DMS 273 (cell line): Measurements from ENCODE around the gene ST6GALNAC2.

Source experiments
- DNase-seq: peaks from one replicate; lab custom pipeline; 2025; ENCODE audit not compliant: unreplicated experiment; lab: John Stamatoyannopoulos, UW

The ST6GALNAC2 gene

DNA sequence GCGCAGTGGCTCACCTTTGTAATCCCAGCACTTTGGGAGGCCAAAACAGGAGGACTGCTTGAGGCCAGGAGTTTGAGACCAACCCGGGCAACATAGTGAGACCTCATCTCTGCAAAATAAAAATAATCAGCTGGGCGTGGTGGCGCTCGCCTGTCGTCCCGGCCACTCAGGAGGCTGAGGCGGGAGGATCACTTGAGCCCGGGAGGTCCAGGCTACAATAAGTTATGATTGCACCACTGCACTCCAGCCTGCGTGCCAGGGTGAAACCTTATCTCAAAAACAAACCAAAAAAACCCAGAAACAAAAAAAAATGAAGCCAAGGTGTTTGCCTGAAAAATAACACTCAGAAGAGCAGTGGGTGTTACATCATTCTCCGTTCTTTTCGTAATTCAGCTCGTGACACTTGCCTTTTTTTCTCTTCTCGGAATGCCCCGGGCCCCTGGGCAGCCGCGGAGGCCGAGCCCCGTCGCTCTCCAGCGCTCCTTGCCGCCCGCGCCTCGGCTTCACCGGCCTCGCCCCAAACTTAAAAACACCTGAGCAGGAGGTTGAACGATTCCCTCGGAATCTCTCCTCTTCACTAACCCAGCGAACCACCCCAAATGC, 28.8 kb downstream of the ST6GALNAC2 start:
- DNase-seq, result peak; percentile 58

DNA sequence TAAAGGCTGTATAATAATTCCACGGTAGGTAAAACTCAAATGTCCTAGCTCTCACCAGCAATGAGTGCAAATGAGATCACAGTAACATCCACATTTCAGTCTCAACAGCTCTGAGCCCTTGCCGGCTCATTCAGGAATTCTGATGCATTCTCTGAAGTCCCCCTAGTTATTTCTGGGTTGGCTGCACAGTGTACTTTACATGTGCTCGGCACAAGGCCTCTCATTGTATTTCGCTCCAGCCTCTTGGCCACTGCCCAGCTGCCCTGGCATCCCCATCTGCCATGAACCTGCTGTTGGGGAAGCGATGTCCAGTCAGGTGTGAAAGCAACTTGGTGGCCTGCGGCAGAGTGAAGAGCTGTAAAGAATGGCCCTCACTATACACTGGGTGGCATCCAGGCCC, 31.5 kb downstream of the ST6GALNAC2 start:
- peak; percentile 85 for DNase-seq

DNA sequence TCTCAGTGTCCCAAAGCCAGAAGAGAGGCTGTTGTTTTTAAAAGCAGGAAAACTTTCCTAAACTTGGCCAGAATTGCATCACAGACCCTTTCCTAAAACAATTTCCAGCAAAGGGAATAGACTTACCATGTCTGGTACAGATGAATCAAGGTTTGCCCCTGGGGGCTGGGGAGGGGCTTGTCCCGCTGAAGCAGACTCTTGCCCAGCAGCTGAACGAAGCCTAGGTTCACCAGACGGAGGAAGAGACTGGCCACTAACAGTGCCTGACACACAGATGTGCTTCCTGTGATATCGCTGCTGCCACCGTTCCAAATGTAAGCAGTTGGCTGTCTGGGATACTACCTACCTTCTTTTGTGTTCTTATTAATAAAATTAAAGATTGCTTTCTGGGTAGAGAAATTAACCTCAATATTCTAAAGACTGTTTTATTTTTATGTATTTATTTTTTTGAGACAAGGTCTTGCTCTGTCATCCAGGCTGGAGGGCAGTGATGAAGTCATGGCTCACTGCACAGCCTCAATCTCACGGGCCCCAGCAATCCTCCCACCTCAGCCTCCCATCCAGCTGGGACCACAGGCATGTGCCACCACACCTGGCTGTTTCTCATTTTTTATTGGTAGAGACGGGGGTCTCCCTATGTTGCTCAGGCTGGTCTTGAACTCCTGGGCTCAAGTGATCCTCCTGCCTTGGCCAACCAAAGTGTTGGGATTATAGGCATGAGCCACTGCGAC, 32.3 kb downstream of the ST6GALNAC2 start:
- no peak for DNase-seq

DNA sequence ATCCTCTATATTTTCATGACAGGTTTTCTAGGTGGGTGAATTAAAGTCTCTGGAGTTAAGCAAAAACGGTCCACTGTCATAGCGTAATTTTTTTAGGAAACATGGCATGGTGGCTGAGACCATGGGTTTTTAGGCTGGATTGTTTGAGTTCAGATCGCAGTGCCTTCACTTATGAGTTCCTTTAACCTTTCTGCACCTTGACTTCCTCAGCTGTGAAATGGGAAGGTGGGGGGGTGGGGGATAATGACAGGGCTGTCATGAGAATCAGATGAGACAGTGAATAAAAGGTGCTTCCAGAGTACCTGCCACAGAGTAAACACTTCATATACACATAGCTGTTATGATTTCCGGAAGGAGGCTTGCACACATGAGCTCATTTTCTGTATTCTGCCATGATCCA, 34.0 kb downstream of the ST6GALNAC2 start:
- DNase-seq, result no peak

DNA sequence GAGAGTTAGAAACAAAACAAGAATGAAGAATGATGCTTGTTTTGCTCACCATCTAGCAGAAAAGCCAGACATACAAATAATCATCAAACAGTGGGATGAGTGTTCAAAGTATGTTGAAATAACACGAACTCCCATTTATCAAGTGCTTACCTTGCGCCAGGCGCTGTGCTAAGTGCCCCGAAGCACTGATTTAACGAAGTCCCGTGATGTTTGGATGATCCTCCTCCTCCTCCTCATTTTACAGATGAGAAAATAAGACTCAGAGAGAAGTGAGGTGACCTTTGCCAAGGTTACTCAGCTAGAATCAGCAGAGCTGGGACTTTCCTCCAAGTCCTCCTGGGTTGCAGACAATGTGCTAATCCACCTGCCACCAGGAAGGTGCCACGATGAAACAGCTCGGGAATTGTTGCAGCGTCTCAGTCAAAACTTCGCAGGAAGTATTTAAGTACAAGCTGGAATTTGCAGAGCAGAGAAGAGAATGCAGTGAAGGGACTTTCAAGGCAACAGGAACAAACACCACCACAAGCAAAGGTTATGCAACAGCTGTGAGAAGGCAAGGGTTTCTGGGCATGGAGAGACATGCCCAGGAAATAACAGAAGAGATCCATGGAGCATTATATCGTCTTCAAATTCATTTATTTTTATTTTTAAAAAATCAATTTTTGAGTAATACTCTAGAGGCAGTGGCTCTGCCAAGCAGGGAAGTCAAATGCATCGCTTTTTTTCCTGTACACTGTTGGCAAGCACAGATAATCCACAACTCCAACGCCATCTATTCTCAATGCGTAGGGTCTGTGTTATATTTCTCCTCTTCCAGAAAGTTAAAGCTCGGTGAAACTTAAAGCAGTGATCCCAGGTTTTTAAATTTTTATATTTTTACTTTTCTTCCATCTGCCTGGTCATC, 34.7 kb downstream of the ST6GALNAC2 start:
- DNase-seq, result no peak

DNA sequence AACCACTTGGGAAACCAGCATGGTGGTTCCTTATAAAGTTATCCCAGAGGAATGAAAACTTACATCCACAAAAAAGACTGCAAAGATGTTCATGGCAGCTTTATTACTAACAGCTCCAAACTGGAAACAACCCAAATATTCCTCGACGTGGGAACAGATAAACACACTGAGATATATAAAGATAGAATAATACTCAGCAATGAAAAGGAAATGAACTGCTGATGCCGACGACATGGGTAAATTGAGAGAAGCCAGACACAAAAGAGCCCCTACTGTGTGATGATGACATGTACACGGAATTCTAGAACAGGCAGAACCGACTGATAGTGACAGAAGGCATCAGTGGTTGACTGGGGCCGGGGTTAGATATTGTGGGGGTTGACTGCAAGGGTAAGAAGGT, 36.1 kb downstream of the ST6GALNAC2 start:
- DNase-seq, result no peak

DNA sequence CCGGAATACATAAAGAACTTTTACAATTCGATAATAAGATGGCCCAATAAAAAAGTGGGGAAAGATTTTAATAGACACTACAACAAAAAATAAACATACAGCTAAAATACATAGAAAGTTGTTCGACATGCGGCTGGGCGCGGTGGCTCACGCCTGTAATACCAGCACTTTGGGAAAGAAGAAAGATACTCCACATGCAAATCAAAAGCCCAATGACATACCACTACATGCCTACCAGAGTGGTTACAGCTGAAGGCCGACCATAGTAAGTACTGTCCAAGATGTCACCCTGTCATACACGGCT, 36.5 kb downstream of the ST6GALNAC2 start:
- no peak for DNase-seq

DNA sequence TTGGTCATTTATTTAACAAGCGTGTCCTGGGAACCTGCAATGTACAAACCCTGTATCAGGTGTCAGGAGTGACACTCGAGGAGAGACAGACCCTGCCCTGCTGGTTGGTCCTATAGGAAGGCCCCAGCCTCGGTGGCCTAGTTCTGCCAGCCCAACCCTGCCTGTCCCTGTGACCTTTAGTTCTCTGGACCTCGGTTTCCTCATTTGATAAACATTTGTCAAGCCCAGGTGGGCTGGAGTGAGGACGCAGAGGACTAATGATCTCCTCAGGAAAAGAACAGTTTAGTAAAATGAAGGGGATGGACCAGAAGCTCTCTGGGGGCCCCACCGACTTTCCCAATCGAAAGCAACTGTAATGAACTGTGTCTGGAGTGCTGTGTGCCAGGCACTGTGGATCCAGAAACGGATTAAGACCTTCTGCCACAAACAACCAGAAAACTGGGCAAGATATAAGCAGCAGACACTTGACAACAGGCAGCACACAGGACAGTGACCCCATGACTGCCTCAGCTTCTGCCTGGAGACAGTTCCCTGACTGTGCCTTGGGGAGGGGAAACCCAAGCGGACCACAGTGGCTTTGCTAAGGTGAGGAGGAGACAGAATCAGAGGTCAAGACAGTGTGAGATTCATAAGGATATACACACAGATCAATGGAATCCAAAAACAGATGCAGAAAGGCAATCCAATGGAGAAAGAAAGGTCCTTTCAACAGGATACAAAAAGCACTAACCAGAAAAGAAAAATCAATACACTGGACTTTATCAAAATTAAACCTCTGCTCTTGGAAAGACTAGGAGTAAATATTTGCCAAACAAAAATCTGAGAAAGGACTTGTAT, 37.1 kb downstream of the ST6GALNAC2 start:
- no peak for DNase-seq

DNA sequence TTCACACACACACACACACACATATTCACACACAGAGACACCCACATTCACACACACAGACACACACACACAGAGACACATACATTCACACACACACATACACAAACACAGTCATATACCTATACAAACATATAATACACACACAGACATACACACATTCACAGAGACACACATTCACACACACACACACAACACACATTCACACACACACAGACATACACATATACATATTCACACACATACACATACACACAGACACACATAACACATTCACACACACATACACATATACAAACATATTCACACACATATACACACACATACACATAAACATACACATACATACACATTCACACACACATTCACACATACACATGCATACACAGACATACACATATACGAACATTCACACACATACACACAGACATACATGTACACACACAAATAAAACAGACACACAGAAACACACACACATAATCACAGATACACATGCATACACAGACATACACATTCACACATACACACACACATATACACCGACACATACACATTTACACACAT, 37.9 kb downstream of the ST6GALNAC2 start:
- no peak for DNase-seq

DNA sequence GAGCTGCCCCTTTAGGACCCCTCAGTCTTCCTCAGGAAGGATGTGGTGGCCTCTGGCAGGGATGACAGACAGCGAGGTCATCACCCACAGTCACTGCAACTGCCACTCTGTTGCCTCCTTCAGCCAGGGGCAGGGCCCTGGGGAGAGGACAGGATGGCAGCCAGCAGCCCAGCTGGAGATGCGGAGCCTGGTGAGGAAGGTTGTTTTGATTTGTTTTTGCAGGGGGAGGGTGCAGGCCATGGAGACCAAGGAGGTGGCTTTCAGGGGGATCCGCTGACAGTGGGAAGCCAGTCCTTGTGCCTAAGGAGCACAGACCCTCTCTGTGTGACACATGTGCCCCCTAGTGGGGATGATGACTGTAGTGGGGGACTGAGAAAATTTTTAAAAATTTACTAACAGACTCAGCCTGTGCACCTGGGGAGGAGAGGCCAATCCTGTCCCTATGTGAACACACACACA, 38.4 kb downstream of the ST6GALNAC2 start:
- DNase-seq, result peak; percentile 90

DNA sequence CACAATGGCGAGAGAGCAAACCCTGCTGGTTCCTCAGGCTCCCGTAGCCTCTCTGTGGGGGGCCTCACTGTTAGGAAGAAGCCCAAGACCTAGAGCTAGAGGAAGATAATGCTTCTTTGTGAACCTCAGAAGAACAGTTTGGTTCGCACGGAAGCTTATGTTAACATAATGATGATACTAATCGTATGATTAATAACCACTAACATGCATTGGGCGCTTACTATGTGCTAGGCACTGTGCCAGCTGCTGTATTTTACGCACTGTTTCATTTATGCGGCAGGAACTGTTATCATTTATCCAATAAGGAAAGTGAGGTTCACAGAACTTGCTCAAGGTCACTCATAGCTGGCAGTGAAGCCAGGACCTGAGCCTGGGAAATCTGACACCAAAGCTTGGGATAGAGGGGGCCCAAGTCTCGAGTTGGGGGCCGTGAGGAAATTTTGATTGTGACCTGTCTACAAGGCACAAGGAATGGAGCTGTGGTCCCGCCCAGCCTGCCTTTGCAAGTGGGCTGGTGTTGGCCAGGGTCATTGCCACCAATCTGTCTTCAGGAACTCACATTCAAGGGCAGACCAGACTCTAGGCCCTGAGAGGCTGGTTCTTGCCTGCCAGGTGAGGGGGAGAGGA, 39.0 kb downstream of the ST6GALNAC2 start:
- DNase-seq, result peak; percentile 46

DNA sequence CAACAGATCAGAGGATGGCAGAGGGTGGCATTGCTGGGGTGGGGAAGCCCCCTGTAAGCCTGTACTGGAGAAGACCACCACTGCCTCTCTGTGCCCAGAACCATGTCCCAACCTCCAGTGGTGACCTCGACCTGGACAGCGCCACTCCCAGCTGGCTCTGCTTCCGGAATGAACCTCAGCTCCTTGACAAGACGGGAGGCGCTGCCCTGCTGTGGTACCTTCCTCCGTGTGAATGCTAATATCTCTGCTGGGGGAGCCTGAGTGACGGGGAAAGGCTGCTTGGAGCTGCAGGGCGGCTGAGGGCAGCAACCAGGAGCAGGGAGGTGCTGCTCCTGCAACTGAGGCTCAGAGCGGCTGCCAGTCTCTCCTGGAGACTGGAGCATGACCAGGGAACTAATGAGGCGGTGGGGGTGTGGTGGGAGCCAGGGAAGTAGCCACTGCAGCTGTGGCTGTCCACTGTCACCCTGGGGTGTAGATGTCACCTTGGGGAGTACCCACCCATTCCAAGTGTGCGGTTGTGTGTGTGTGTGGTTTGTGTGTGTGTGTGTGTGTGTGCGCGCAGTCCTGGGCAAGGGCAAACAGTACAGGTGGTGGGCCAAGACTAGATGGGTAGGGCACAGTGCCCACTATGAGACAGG, 39.6 kb downstream of the ST6GALNAC2 start:
- no peak for DNase-seq

DNA sequence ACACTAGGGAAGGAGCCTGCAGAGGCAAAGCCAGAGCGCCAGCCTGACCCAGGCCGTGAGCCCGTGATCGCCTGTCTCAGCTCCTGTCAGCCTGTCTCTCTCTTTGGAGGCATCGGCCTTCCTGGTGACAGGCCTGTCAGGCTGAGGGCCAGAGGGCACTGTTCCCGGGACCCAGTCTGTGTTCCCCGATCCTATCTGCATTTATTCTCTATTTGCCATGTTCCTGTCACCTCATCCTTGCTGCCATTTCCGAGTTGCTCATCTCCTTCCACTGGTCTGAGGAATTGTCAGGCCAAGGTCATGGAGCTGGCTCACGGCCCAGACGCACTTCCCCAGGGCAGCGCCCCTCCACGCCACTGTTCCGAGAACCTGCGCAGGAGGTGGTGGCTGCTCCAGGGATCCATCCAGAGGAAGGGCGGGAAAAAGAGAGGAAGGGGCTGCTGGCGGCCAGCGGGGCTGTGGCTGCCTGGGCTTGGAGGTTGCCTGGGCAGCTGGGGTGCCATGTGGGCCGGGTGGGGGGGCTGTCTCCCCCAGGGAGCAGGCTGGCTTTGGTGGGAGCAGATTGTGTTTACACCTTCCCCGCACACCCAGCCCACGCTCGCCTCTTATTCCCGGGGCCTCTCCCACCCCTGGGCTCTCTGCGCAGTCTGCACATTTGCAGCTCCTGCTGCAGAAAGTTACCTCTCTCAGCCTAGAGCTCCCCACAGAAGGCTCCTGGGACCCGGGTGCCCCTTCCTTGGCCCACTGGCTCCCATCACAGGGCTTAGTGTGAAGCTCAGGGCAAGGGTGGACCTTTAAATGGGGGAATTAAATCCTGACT, 40.9 kb downstream of the ST6GALNAC2 start:
- peak; percentile 73 for DNase-seq

DNA sequence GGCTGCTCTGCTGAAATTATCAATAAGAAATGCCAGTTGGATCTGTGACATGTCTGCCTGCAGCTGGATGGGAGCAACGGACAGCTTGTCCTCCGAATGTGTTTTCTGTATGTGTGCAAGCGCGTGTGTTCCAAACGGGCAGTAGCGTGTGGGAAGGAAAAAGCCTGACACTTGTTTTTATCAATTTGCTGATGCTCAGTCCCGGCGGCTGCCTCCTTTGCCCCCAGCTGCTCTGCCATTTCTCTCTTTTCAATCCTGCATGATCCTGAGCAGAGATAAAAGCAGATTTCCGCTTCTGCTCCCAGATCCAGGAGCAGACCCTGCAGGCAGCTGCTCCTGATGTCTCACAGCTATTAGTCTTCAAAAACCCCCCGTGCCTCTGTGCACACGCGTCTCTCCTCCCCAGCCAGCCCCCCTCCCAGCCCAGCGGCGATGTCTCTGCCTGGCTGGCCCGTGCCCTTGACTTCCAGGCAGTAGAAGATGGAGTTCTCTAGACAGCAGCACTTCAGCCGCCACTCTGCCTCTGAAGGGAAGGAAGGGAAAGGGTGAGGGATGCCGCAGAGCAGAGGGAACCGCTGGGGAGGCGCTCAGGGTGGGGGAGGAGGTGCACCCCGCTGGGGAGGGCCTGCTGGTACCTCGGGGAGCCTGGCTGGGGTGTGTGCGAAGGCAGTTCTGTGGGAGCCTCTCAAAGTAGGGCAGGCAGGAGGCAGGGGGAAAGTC, 41.7 kb downstream of the ST6GALNAC2 start:
- peak; percentile 76 for DNase-seq

DNA sequence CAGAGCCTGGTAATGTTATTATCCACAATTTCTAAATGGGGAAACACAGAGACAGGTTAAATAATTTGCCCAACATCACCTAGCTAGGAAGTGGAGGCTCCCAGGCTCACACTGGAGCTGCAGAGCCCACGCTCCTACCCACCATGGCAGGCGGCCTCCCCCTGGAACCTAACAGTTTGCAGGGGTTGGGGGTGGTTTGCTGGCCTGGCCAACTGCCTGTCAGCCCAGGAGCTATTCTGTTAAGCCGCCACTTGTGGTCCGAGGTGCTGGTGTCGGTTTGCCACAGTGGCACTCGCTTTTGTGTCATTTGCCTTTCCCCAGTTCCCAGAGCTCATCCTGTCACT, 42.2 kb downstream of the ST6GALNAC2 start:
- peak; percentile 62 for DNase-seq

DNA sequence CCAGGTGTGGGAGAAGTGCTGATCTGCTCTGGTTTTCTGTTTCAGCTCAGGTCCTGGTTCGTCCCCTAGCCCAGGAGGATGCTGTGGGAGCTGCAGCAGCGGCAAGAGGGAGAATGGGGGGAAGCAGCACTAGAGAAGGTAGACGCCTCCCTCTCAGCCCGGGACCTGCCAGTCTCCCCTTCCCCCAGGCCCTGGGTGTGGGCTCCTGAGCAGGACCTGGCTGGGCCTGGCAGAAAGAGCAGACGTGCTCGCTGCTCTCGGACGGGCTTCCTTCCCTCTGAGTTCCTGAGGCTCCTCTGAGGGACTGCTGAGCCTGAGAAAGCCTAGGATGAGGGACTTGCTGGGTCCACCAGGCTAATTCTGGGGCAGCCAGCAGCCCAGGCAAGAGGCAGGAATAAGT, 42.7 kb downstream of the ST6GALNAC2 start:
- no peak for DNase-seq

DNA sequence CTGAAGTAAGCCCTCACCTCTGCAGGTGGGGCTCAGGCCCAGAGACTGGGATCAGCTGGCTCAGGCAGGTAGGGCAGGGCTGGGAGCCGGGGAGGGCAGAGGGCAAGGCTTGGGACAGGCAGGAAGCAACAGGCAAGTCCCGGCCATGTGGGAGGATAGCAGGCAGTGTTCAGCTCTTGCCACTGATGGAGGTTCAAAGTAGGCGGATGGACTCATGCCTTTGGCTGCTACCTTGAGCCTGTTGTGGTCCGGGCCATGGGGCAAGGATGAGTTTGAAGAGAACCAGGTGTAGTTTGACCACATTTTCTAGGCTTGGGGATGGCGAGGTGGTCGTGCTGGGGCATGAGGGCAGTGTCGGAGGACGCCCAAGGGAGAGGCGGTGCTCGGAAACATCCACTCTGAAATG, 43.1 kb downstream of the ST6GALNAC2 start:
- DNase-seq, result no peak

DNA sequence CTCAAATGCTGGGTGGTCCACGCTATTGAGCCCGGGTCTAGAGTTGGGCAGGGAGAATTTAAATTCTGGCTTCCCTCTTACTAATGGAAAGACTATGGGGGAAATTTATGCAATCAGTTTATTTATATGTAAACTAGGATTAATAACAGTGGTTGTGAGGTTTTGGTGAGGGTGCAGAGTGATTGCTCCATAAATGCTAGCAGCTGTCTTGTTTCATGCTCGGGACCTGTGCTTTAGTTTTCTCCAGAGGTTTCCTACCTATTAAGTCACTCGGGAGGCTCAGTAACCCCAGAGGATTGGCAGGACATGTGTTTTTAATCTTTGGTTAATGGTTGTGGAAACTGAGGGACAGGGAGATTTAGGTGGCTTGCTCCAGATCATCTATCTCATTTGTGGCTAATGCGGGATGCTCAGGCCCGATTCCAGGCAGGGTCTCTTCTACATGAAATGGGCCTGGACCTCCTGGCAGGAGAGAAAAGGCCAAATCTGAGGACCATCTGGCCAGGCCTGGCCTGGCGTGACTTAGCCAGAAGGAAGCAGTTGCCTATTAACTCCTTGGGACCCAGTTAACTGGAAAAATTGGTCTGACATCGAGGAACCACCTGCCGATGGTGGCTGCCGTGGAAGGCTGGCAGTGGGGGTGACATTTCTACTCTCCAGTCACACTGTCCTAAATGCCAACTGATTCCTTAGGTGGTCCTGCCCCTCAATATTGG, 43.8 kb downstream of the ST6GALNAC2 start:
- DNase-seq, result peak; percentile 73
